ENCODE data around the gene TTN. TPM values are rescaled to one million over a fixed set of nuclear protein-coding genes. Genes with fewer than 3 reads are reported as not detected.

TTN gene
- total and polyA plus RNA-seq, 2 donors from 2014 or later: 0.02 to 3.6 TPM

DNA sequence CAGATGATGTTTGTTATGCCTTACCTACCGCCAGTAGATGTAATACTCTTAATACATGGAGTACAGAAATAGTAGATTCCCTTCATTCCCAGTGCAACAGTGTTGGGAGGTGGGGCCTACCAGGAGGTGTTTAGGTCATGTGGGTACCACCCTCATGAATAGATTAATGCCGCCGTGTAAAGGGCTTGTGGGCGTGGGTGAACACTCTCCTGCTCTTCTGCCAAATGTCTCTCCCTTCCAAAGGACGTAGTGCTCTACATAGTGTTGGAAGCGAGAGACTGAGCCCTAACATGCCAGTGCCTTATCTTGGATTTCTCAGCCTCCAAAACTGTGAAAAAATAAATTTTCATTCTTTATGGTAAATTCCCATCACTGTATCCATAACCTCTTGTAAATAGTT lies 296.8 kb downstream of the TTN start:
- FAIRE-seq (no peak), DNase-seq (no peak)
- no peaks in the 10 kb centered on the region for H3K9me3 ChIP-seq (ENCODE audit: control insufficient read depth in 2 of 3, insufficient read depth in 1 of 3, low read length in 3 of 3)
- no peaks in the 10 kb centered on the region for H3K36me3 ChIP-seq (ENCODE audit: control insufficient read depth in 2 of 3, insufficient read depth in 3 of 3, low read length in 3 of 3)
- no peak overlapping the region for H3K4me3 ChIP-seq (ENCODE audit: low read length in 3 of 3)
- H3K27ac ChIP-seq (ENCODE audit: low read depth in 2 of 2, low read length in 2 of 2): no peak overlapping the region
- H3K4me1 ChIP-seq (ENCODE audit: control insufficient read depth in 2 of 3, insufficient read depth in 2 of 3, low read depth in 1 of 3, low read length in 3 of 3): peaks cover 0 to 3% (median 0%) of the 10 kb centered on the region in 3 donors
- H3K9ac ChIP-seq (ENCODE audit: low read length in 3 of 3): no peak overlapping the region
- no peaks in the 10 kb centered on the region for H3K27me3 ChIP-seq (ENCODE audit: control insufficient read depth, insufficient read depth, low read length)
- intact Hi-C loops (cut with DNase I): no loop called here
- no peak for TF ChIP-seq CTCF (IDR thresholded peaks at IDR 0.05; ENCODE audit: borderline replicate concordance, extremely low read depth, insufficient read depth)

- H3K9ac ChIP-seq (ENCODE audit: low read length in 3 of 3): no peak overlapping the region
- no peaks in the 10 kb centered on the region for H3K9me3 ChIP-seq (ENCODE audit: control insufficient read depth in 2 of 3, insufficient read depth in 1 of 3, low read length in 3 of 3)
- FAIRE-seq (no peak), DNase-seq (no peak)
- H3K36me3 ChIP-seq (ENCODE audit: control insufficient read depth in 2 of 3, insufficient read depth in 3 of 3, low read length in 3 of 3): peaks cover 0 to 5% (median 0%) of the 10 kb centered on the region in 3 donors
- no peak for TF ChIP-seq CTCF (IDR thresholded peaks at IDR 0.05; ENCODE audit: borderline replicate concordance, extremely low read depth, insufficient read depth)
- H3K27ac ChIP-seq (ENCODE audit: low read depth in 2 of 2, low read length in 2 of 2): no peak overlapping the region
- H3K27me3 ChIP-seq (ENCODE audit: control insufficient read depth, insufficient read depth, low read length): no peaks in the 10 kb centered on the region
- intact Hi-C loops (cut with DNase I): no loop called here
- peaks cover 0 to 3% (median 0%) of the 10 kb centered on the region in 3 donors for H3K4me1 ChIP-seq (ENCODE audit: control insufficient read depth in 2 of 3, insufficient read depth in 2 of 3, low read depth in 1 of 3, low read length in 3 of 3)
- no peak overlapping the region for H3K4me3 ChIP-seq (ENCODE audit: low read length in 3 of 3)
Observed at GRCh38 chr2:178508646-178509045, 298.6 kb downstream of the TTN start.

GRCh38 chr2:178506949-178507348 lies 300.3 kb downstream of the TTN start:
- H3K27me3 ChIP-seq (ENCODE audit: control insufficient read depth, insufficient read depth, low read length): no peaks in the 10 kb centered on the region
- H3K9ac ChIP-seq (ENCODE audit: low read length in 3 of 3): no peak overlapping the region
- DNase-seq: no peak
- FAIRE-seq: no peak
- H3K27ac ChIP-seq (ENCODE audit: low read depth in 2 of 2, low read length in 2 of 2): no peak overlapping the region
- H3K9me3 ChIP-seq (ENCODE audit: control insufficient read depth in 2 of 3, insufficient read depth in 1 of 3, low read length in 3 of 3): no peaks in the 10 kb centered on the region
- no peak overlapping the region for H3K4me3 ChIP-seq (ENCODE audit: low read length in 3 of 3)
- H3K4me1 ChIP-seq (ENCODE audit: control insufficient read depth in 2 of 3, insufficient read depth in 2 of 3, low read depth in 1 of 3, low read length in 3 of 3): peaks cover 0 to 3% (median 0%) of the 10 kb centered on the region in 3 donors
- H3K36me3 ChIP-seq (ENCODE audit: control insufficient read depth in 2 of 3, insufficient read depth in 3 of 3, low read length in 3 of 3): peaks cover under 1 to 22% (median 9%) of the 10 kb centered on the region in 3 donors
- TF ChIP-seq CTCF (IDR thresholded peaks at IDR 0.05; ENCODE audit: borderline replicate concordance, extremely low read depth, insufficient read depth): no peak
- intact Hi-C loops (cut with DNase I): no loop called here

GRCh38 chr2:178506524-178506923 lies 300.7 kb downstream of the TTN start:
- Histone ChIP-seq H3K9me3 (ENCODE audit: control insufficient read depth in 2 of 3, insufficient read depth in 1 of 3, low read length in 3 of 3) (no peaks in the 10 kb centered on the region), H3K27me3 (ENCODE audit: control insufficient read depth, insufficient read depth, low read length) (no peaks in the 10 kb centered on the region), H3K4me1 (ENCODE audit: control insufficient read depth in 2 of 3, insufficient read depth in 2 of 3, low read depth in 1 of 3, low read length in 3 of 3) (peaks cover 0 to 3% (median 0%) of the 10 kb centered on the region in 3 donors), H3K36me3 (ENCODE audit: control insufficient read depth in 2 of 3, insufficient read depth in 3 of 3, low read length in 3 of 3) (peaks cover 3 to 27% (median 13%) of the 10 kb centered on the region in 3 donors), H3K4me3 (ENCODE audit: low read length in 3 of 3) (no peak overlapping the region), H3K27ac (ENCODE audit: low read depth in 2 of 2, low read length in 2 of 2) (no peak overlapping the region), H3K9ac (ENCODE audit: low read length in 3 of 3) (no peak overlapping the region)
- TF ChIP-seq CTCF (IDR thresholded peaks at IDR 0.05; ENCODE audit: borderline replicate concordance, extremely low read depth, insufficient read depth): no peak
- FAIRE-seq (peak; percentile 45), DNase-seq (no peak)
- intact Hi-C loops (cut with DNase I): no loop called here
